ENCODE measurements around the gene LIMS2. TPM values are rescaled to one million over a fixed set of nuclear protein-coding genes. Genes with fewer than 3 reads are reported as not detected.

LIMS2 gene
- total and polyA plus RNA-seq, 10 donors: 62.5 to 437 (median 115) TPM

- intact Hi-C loops (cut with DNase I; ENCODE audit: low total_unique reads): no loop called here
- whole genome bisulfite sequencing, 5 donors: 74 to 86% (median 78%) methylated on average over 14 to 19 of the region's 19 CpGs
Measured at GRCh38 chr2:127680706-127681287, 5.5 kb upstream of the LIMS2 start.

DNA sequence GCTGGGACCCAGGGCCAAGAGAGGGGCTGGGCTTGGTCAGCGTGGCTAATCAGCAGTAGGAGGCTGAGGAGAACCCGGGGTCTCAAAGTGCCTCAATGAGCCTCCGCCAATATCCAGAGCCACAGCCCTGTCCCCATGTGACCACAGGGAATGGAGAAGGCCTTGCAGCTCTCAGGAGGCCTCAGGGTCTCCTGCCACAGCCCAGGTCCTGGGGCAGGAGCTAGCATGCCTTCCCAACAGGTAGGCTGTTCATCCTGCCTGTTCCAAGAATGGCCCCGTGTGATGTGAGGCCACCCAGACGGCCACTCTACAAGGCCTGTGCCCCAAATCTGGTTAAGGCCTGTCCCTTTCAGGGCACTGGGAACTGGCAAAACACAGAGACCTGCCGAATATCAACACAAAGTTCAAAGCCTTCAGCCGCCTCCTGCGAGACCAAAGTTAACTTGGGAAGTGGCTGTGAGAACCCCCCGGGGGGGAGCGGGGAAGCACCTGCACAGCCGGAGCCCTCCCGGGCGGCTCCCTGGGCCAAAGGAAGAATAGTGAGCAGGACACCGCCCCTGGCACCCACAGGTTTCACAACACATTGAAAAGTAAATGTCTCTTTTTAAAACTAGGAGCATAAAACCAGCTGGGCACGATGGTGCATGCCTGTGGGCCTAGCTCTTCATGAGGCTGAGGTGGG, 4.5 kb upstream of the LIMS2 start:
- WGBS, 5 donors: 79 to 91% (median 87%) methylated on average over 12 to 15 of the region's 15 CpGs
- intact Hi-C loops (cut with DNase I; ENCODE audit: low total_unique reads): no loop called here
- no peak overlapping the region for H3K27ac ChIP-seq
- TF ChIP-seq CTCF (IDR thresholded peaks at IDR 0.05 in 8 of 11, conservative IDR thresholded peaks at IDR 0.05 in 3 of 11): no peak
- TF ChIP-seq POLR2AphosphoS5 (IDR thresholded peaks at IDR 0.05): no peak
- no peak for TF ChIP-seq POLR2A (IDR thresholded peaks at IDR 0.05)
- DNase-seq: no peak
- no peaks in the 10 kb centered on the region for H3K36me3 ChIP-seq
- no peaks in the 10 kb centered on the region for H3K9me3 ChIP-seq
- H3K4me1 ChIP-seq: peaks cover 0 to 52% (median 25%) of the 10 kb centered on the region in 6 donors
- peaks cover 0 to 40% (median 10%) of the 10 kb centered on the region in 7 donors for H3K27me3 ChIP-seq (replicated peaks in 1 of 7)
- no peak overlapping the region for H3K4me3 ChIP-seq

More at GRCh38 chr2:127680706-127681287, 5.5 kb upstream of the LIMS2 start:
- Histone ChIP-seq H3K27ac (peak overlapping the region in 5 of 8 donors; percentile 19 to 52 (median 25)), H3K4me1 (peaks cover 0 to 44% (median 18%) of the 10 kb centered on the region in 6 donors), H3K36me3 (no peaks in the 10 kb centered on the region), H3K4me3 (peak overlapping the region in 2 of 8 donors; percentile 21 to 43), H3K9me3 (no peaks in the 10 kb centered on the region), H3K27me3 (replicated peaks in 1 of 7) (peaks cover 0 to 30% (median 3%) of the 10 kb centered on the region in 7 donors)
- DNase-seq: no peak
- TF ChIP-seq POLR2A (IDR thresholded peaks at IDR 0.05) (no peak), POLR2AphosphoS5 (IDR thresholded peaks at IDR 0.05) (no peak), CTCF (IDR thresholded peaks at IDR 0.05 in 8 of 11, conservative IDR thresholded peaks at IDR 0.05 in 3 of 11) (no peak)

DNA sequence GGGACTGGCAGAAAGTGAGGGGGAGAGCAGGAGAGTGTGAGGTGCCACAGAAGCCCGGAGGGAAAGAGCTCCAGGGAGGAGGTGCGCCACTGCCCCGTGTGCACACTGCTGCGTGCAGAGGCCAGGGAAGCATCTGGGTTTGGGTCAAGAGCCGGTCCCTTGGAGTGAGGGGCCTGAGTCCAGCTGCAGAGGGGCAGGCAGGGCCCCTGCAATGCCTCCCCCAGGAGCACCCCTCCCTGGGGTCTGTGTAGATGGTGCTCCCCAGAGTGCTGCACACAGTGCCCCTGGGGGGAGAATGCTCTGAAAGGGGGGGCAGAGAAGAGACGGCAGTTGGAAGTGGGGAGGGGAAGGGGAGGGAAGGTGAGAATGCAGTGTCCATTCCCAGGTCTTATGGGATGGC, 3.7 kb upstream of the LIMS2 start:
- TF ChIP-seq POLR2AphosphoS5 (IDR thresholded peaks at IDR 0.05): no peak
- Histone ChIP-seq H3K9me3 (no peaks in the 10 kb centered on the region), H3K4me1 (peaks cover 4 to 59% (median 32%) of the 10 kb centered on the region in 6 donors), H3K27ac (no peak overlapping the region), H3K4me3 (no peak overlapping the region), H3K36me3 (no peaks in the 10 kb centered on the region), H3K27me3 (replicated peaks in 1 of 7) (peaks cover 0 to 48% (median 18%) of the 10 kb centered on the region in 7 donors)
- DNase-seq: no peak
- intact Hi-C loops (cut with DNase I; ENCODE audit: low total_unique reads): no loop called here
- WGBS, 5 donors: 81 to 94% (median 88%) methylated on average over 6 of the region's 6 CpGs

- 79 to 91% (median 88%) methylated on average over 10 of the region's 10 CpGs for WGBS, 5 donors
- no peak overlapping the region for H3K4me3 ChIP-seq
- no peak overlapping the region for H3K27ac ChIP-seq
- TF ChIP-seq CTCF (IDR thresholded peaks at IDR 0.05 in 8 of 11, conservative IDR thresholded peaks at IDR 0.05 in 3 of 11) (no peak), POLR2A (IDR thresholded peaks at IDR 0.05) (no peak), POLR2AphosphoS5 (IDR thresholded peaks at IDR 0.05) (no peak)
- peaks cover 4 to 61% (median 35%) of the 10 kb centered on the region in 6 donors for H3K4me1 ChIP-seq
- no peak for DNase-seq
- intact Hi-C loops (cut with DNase I; ENCODE audit: low total_unique reads): no loop called here
- peaks cover 0 to 53% (median 23%) of the 10 kb centered on the region in 7 donors for H3K27me3 ChIP-seq (replicated peaks in 1 of 7)
- no peaks in the 10 kb centered on the region for H3K9me3 ChIP-seq
- no peaks in the 10 kb centered on the region for H3K36me3 ChIP-seq
Measured at GRCh38 chr2:127678531-127678930, 3.2 kb upstream of the LIMS2 start.

Measured in spleen (tissue), 11 donors.